ENCODE measurements around the gene C2orf49.

DNA sequence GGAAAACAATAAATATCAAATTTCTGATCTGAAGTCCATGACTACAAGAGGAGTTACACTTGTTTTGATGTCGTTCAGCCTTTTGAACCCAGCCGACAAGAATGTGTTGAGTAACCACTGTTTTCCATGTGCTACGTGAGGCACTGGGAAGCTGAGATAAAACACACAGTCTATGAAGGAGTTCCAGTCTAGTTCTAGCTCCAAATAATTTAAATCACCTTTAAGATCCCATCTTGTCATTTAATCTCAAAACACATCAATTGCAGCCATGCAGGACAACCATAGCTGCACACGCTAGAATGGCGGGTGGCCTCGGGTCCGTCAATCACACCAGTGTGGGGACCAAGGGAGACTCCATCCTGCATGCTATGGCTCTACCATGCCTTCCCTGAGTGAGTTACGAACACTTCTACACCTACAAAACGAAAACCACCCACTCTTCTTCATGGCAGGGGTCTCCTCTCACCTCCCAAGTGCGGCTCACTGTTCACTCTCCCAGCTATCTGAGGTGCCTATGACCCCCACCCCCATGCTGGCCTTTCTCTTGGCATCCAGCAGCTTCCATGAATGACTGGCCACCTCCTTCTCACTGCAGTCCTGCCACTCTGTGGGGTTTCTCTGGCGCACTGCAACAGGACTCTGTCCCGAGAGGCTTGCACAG, 57.7 kb downstream of the C2orf49 start:
- TF ChIP-seq, protein P1, sequence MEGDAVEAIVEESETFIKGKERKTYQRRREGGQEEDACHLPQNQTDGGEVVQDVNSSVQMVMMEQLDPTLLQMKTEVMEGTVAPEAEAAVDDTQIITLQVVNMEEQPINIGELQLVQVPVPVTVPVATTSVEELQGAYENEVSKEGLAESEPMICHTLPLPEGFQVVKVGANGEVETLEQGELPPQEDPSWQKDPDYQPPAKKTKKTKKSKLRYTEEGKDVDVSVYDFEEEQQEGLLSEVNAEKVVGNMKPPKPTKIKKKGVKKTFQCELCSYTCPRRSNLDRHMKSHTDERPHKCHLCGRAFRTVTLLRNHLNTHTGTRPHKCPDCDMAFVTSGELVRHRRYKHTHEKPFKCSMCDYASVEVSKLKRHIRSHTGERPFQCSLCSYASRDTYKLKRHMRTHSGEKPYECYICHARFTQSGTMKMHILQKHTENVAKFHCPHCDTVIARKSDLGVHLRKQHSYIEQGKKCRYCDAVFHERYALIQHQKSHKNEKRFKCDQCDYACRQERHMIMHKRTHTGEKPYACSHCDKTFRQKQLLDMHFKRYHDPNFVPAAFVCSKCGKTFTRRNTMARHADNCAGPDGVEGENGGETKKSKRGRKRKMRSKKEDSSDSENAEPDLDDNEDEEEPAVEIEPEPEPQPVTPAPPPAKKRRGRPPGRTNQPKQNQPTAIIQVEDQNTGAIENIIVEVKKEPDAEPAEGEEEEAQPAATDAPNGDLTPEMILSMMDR (conservative IDR thresholded peaks at IDR 0.05) = no peak
- TF ChIP-seq ZFX (IDR thresholded peaks at IDR 0.05) = no peak
